SK-N-SH (cell line): Measurements from ENCODE around the gene OPHN1. TPM values are rescaled to one million over a fixed set of nuclear protein-coding genes. Genes with fewer than 3 reads are reported as not detected.
"Not testable (repeated sequence)": the region's sequence is repeated elsewhere in the genome, so short reads cannot be mapped to it uniquely, and the experiment has no call there.

Experiments
- CTCF ChIA-PET: fragments of 300-600, 350-600 bp; formaldehyde crosslinking; extraction: SDS; loops from one replicate; lab custom pipeline; 2021; lab: Yijun Ruan, JAX
- POLR2A ChIA-PET: fragments of 350-600 bp; sonication (Branson Sonifier 250); formaldehyde crosslinking; extraction: SDS; loops from one replicate; lab custom pipeline; 2020; ENCODE audit warnings: antibody characterized with exemption, inconsistent platforms; lab: Yijun Ruan, JAX
- DNase-seq: peaks from one replicate; pipeline ENCODE4 v3.0.0; 2012
- H2AFZ ChIP-seq: fragments of 200-600 bp; sonication (generic); 2 replicates; pipeline ENCODE4 v1.8.1; 2016; ENCODE audit warnings: antibody characterized with exemption, mild to moderate bottlenecking, low read depth
- H3F3A ChIP-seq: fragments of 200-600 bp; sonication (generic); replicated peaks from 2 replicates; pipeline ENCODE3; 2016; ENCODE audit warnings: antibody characterized with exemption, mild to moderate bottlenecking; ENCODE audit not compliant: insufficient read depth
- H3K27ac ChIP-seq, 2 experiments: fragments of 200-500 bp in 1 of 2; fragments of 200-600 bp in 1 of 2; sonication (Bioruptor generic) in 1 of 2; sonication (generic), shearing (Covaris generic) in 1 of 2; 2 replicates each; pipeline versions ENCODE4 v1.5.1 to v1.6.1; 2014 to 2016; ENCODE audit warnings: low read depth in 2 of 2, inconsistent platforms in 1 of 2, low read length in 1 of 2, mild to moderate bottlenecking in 1 of 2, mixed read lengths in 1 of 2
- H3K27me3 ChIP-seq: fragments of 200-600 bp; sonication (generic), shearing (Covaris generic); 2 replicates; pipeline ENCODE4 v1.6.1; 2016; ENCODE audit warnings: mixed run types; ENCODE audit not compliant: insufficient read depth
- H3K36me3 ChIP-seq, 2 experiments: fragments of 200-500 bp in 1 of 2; fragments of 200-600 bp in 1 of 2; sonication (Bioruptor generic) in 1 of 2; sonication (generic) in 1 of 2; replicated peaks in 1 of 2; 2 replicates each; pipeline versions ENCODE3 to v1.5.1; 2014 to 2016; ENCODE audit warnings: low read length in 1 of 2, mild to moderate bottlenecking in 1 of 2; ENCODE audit not compliant: insufficient read depth in 2 of 2, control insufficient read depth in 1 of 2
- H3K4me1 ChIP-seq, 2 experiments: fragments of 200-500 bp in 1 of 2; fragments of 200-600 bp in 1 of 2; sonication (Bioruptor generic) in 1 of 2; sonication (generic), shearing (Covaris generic) in 1 of 2; 2 replicates each; pipeline versions ENCODE4 v1.5.1 to v1.6.1; 2014 to 2016; ENCODE audit warnings: low read depth in 1 of 2, low read length in 1 of 2, mixed run types in 1 of 2; ENCODE audit not compliant: insufficient read depth in 2 of 2, control insufficient read depth in 1 of 2
- H3K4me2 ChIP-seq: fragments of 200-600 bp; sonication (generic), shearing (Covaris generic); 2 replicates; pipeline ENCODE4 v1.6.1; 2017; ENCODE audit warnings: mixed run types
- H3K4me3 ChIP-seq, 2 experiments: fragments of 200-500 bp in 1 of 2; fragments of 200-600 bp in 1 of 2; sonication (Bioruptor generic) in 1 of 2; sonication (generic), shearing (Covaris generic) in 1 of 2; 2 replicates each; pipeline versions ENCODE4 v1.5.1 to v1.8.1; 2014 to 2016; ENCODE audit warnings: low read depth in 2 of 2, inconsistent platforms in 1 of 2, low read length in 1 of 2, mild to moderate bottlenecking in 1 of 2, mixed read lengths in 1 of 2, moderate library complexity in 1 of 2
- H3K79me2 ChIP-seq: fragments of 200-600 bp; sonication (generic); 2 replicates; pipeline ENCODE4 v1.8.1; 2017; ENCODE audit warnings: mild to moderate bottlenecking; ENCODE audit not compliant: insufficient read depth
- H3K9ac ChIP-seq: fragments of 200-600 bp; sonication (generic); 2 replicates; pipeline ENCODE4 v1.6.1; 2017; ENCODE audit warnings: mixed run types
- H3K9me2 ChIP-seq: fragments of 200-600 bp; sonication (generic); 2 replicates; pipeline ENCODE4 v1.6.1; 2017; ENCODE audit warnings: mixed run types
- H3K9me3 ChIP-seq: fragments of 200-600 bp; sonication (generic); 2 replicates; pipeline ENCODE4 v1.6.1; 2017; ENCODE audit warnings: mixed run types, mild to moderate bottlenecking, moderate library complexity
- H4K20me1 ChIP-seq: fragments of 200-600 bp; sonication (generic); 2 replicates; pipeline ENCODE4 v1.6.1; 2017; ENCODE audit warnings: mild to moderate bottlenecking, mixed run types; ENCODE audit not compliant: insufficient read depth
- CHD2 ChIP-seq: fragments of 150-350 bp; IDR thresholded peaks from 2 replicates; pipeline ENCODE4 v1.6.1; 2018; ENCODE audit warnings: low read length; ENCODE audit not compliant: partially characterized antibody
- EP300 ChIP-seq, 2 experiments: IDR thresholded peaks; 2 replicates each; pipeline versions ENCODE4 v1.4.0 to v1.6.1; 2012; ENCODE audit warnings: borderline replicate concordance in 1 of 2, low read depth in 1 of 2, low read length in 1 of 2
- FOSL2 ChIP-seq: IDR thresholded peaks from 2 replicates; pipeline ENCODE4 v1.4.0; 2012; ENCODE audit warnings: low read depth, mild to moderate bottlenecking, moderate library complexity, borderline replicate concordance
- FOXM1 ChIP-seq: IDR thresholded peaks from 2 replicates; pipeline ENCODE4 v1.4.0; 2012; ENCODE audit warnings: low read depth, mild to moderate bottlenecking
- GATA2 ChIP-seq: sonication (generic); formaldehyde crosslinking; IDR thresholded peaks from 2 replicates; pipeline ENCODE4 v1.5.0; 2020; ENCODE audit warnings: mild to moderate bottlenecking, missing genetic modification reagents
- MEF2A ChIP-seq: IDR thresholded peaks from 2 replicates; pipeline ENCODE4 v1.4.0; 2012; ENCODE audit warnings: low read depth, borderline replicate concordance
- MXI1 ChIP-seq: IDR thresholded peaks from 2 replicates; pipeline ENCODE4 v1.6.1; 2012; ENCODE audit warnings: mild to moderate bottlenecking, low read depth, low read length, improper control_type of control experiment
- NRF1 ChIP-seq: IDR thresholded peaks from 2 replicates; pipeline ENCODE4 v1.6.1; 2012; ENCODE audit warnings: low read depth, mild to moderate bottlenecking, low read length
- POLR2AphosphoS5 ChIP-seq: IDR thresholded peaks from 2 replicates; pipeline ENCODE4 v1.6.1; 2012; ENCODE audit warnings: low read depth, low read length
- RAD21 ChIP-seq: IDR thresholded peaks from 2 replicates; pipeline ENCODE4 v1.6.1; 2012; ENCODE audit warnings: mild to moderate bottlenecking, low read length
- RCOR1 ChIP-seq: fragments of 150-350 bp; IDR thresholded peaks from 2 replicates; pipeline ENCODE4 v1.6.1; 2017; ENCODE audit warnings: antibody characterized with exemption, low read length
- RFX5 ChIP-seq: IDR thresholded peaks from 2 replicates; pipeline ENCODE4 v1.6.1; 2012; ENCODE audit warnings: mild to moderate bottlenecking, improper control_type of control experiment, low read length
- SMC3 ChIP-seq: IDR thresholded peaks from 2 replicates; pipeline ENCODE4 v1.6.1; 2012; ENCODE audit warnings: low read depth, low read length, improper control_type of control experiment
- TAF1 ChIP-seq: IDR thresholded peaks from 2 replicates; pipeline ENCODE4 v1.6.1; 2012; ENCODE audit warnings: low read depth, mild to moderate bottlenecking, low read length, moderate library complexity, borderline replicate concordance
- TCF12 ChIP-seq: IDR thresholded peaks from 2 replicates; pipeline ENCODE4 v1.4.0; 2012
- WGBS: methylation state at CpG from one replicate; pipeline ENCODE4 v1.1.6; 2017; ENCODE audit warnings: low lambda C conversion rate; 5-methylcytosine and 5-hydroxymethylcytosine counted together
- polyA plus RNA-seq, 3 experiments: library from polyadenylated mRNA; depleted of rRNA; stranded (reverse); fragments of >200 nt; gene quantifications; 2 replicates each; pipeline ENCODE4 v1.2.3, GENCODE V29; 2012
- TF ChIP-seq, protein P1 (sequence below): IDR thresholded peaks from 2 replicates; pipeline ENCODE4 v1.4.0; 2012; ENCODE audit warnings: low read depth, borderline replicate concordance
- TF ChIP-seq, protein P2 (sequence below): fragments of 150-350 bp; IDR thresholded peaks from 2 replicates; pipeline ENCODE4 v1.6.1; 2017; ENCODE audit warnings: antibody characterized with exemption, low read length, low read depth, borderline replicate concordance
- TF ChIP-seq, protein P3 (sequence below): IDR thresholded peaks from 2 replicates; pipeline ENCODE4 v1.6.1; 2012; ENCODE audit warnings: mild to moderate bottlenecking, low read depth, low read length, moderate library complexity
- TF ChIP-seq, protein P4 (sequence below): fragments of 200-600 bp; sonication (generic); IDR thresholded peaks from 2 replicates; pipeline ENCODE4 v1.6.1; 2017; ENCODE audit warnings: antibody characterized with exemption, mild to moderate bottlenecking, moderate library complexity
- TF ChIP-seq, protein P5 (sequence below): IDR thresholded peaks from 2 replicates; pipeline ENCODE4 v1.4.0; 2012; ENCODE audit warnings: low read depth, borderline replicate concordance

Gene OPHN1
- polyA plus RNA-seq, 1 of the 3 experiments (the other 2 are of a cell fraction): 1.7 TPM

DNA sequence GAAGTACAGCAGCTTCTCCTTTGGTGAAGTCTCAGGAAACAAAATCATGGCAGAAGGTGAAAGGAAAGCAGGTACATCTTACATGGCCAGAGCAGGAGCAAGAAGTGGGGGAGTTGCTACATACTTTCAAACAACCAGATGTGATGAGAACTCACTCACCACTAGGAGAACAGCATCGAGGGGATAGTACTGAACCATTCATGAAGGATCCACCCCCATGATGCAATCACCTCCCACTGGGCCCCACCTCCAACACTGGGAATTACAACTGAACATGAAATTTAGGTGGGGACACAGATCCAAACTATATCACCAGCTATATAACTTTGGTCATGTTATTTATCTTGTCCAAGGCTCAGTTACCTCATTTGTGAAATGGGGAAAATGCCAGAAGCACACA is 159.4 kb downstream of the OPHN1 start:
- Histone ChIP-seq H4K20me1 (no peaks in the 10 kb centered on the region), H3K79me2 (no peaks in the 10 kb centered on the region), H3K9me3 (no peaks in the 10 kb centered on the region), H3K27ac (no peak overlapping the region), H2AFZ (no peak overlapping the region), H3K4me3 (no peak overlapping the region), H3K4me1 (no peaks in the 10 kb centered on the region), H3K27me3 (no peaks in the 10 kb centered on the region), H3F3A (no peaks in the 10 kb centered on the region), H3K9me2 (no peaks in the 10 kb centered on the region), H3K36me3 (no peaks in the 10 kb centered on the region), H3K4me2 (no peak overlapping the region), H3K9ac (no peak overlapping the region)
- POLR2A ChIA-PET: no interaction called here
- CTCF ChIA-PET: no interaction called here
- DNase-seq: no peak
- WGBS: 8% methylated on average over 1 of the region's 1 CpG
- TF ChIP-seq, protein P1, sequence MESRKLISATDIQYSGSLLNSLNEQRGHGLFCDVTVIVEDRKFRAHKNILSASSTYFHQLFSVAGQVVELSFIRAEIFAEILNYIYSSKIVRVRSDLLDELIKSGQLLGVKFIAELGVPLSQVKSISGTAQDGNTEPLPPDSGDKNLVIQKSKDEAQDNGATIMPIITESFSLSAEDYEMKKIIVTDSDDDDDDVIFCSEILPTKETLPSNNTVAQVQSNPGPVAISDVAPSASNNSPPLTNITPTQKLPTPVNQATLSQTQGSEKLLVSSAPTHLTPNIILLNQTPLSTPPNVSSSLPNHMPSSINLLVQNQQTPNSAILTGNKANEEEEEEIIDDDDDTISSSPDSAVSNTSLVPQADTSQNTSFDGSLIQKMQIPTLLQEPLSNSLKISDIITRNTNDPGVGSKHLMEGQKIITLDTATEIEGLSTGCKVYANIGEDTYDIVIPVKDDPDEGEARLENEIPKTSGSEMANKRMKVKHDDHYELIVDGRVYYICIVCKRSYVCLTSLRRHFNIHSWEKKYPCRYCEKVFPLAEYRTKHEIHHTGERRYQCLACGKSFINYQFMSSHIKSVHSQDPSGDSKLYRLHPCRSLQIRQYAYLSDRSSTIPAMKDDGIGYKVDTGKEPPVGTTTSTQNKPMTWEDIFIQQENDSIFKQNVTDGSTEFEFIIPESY: no peak
- TF ChIP-seq RFX5: no peak
- TF ChIP-seq, protein P2, sequence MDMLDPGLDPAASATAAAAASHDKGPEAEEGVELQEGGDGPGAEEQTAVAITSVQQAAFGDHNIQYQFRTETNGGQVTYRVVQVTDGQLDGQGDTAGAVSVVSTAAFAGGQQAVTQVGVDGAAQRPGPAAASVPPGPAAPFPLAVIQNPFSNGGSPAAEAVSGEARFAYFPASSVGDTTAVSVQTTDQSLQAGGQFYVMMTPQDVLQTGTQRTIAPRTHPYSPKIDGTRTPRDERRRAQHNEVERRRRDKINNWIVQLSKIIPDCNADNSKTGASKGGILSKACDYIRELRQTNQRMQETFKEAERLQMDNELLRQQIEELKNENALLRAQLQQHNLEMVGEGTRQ: no peak
- TF ChIP-seq MEF2A: no peak
- TF ChIP-seq RCOR1: no peak
- TF ChIP-seq, protein P3, sequence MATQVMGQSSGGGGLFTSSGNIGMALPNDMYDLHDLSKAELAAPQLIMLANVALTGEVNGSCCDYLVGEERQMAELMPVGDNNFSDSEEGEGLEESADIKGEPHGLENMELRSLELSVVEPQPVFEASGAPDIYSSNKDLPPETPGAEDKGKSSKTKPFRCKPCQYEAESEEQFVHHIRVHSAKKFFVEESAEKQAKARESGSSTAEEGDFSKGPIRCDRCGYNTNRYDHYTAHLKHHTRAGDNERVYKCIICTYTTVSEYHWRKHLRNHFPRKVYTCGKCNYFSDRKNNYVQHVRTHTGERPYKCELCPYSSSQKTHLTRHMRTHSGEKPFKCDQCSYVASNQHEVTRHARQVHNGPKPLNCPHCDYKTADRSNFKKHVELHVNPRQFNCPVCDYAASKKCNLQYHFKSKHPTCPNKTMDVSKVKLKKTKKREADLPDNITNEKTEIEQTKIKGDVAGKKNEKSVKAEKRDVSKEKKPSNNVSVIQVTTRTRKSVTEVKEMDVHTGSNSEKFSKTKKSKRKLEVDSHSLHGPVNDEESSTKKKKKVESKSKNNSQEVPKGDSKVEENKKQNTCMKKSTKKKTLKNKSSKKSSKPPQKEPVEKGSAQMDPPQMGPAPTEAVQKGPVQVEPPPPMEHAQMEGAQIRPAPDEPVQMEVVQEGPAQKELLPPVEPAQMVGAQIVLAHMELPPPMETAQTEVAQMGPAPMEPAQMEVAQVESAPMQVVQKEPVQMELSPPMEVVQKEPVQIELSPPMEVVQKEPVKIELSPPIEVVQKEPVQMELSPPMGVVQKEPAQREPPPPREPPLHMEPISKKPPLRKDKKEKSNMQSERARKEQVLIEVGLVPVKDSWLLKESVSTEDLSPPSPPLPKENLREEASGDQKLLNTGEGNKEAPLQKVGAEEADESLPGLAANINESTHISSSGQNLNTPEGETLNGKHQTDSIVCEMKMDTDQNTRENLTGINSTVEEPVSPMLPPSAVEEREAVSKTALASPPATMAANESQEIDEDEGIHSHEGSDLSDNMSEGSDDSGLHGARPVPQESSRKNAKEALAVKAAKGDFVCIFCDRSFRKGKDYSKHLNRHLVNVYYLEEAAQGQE: no peak
- TF ChIP-seq GATA2 (CRISPR knock-in tag): no peak
- no peak for TF ChIP-seq POLR2AphosphoS5
- no peak for TF ChIP-seq SMC3
- TF ChIP-seq, protein P4, sequence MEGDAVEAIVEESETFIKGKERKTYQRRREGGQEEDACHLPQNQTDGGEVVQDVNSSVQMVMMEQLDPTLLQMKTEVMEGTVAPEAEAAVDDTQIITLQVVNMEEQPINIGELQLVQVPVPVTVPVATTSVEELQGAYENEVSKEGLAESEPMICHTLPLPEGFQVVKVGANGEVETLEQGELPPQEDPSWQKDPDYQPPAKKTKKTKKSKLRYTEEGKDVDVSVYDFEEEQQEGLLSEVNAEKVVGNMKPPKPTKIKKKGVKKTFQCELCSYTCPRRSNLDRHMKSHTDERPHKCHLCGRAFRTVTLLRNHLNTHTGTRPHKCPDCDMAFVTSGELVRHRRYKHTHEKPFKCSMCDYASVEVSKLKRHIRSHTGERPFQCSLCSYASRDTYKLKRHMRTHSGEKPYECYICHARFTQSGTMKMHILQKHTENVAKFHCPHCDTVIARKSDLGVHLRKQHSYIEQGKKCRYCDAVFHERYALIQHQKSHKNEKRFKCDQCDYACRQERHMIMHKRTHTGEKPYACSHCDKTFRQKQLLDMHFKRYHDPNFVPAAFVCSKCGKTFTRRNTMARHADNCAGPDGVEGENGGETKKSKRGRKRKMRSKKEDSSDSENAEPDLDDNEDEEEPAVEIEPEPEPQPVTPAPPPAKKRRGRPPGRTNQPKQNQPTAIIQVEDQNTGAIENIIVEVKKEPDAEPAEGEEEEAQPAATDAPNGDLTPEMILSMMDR: no peak
- TF ChIP-seq FOXM1: no peak
- TF ChIP-seq FOSL2: no peak
- no peak for TF ChIP-seq CHD2
- no peak for TF ChIP-seq MXI1
- no peak for TF ChIP-seq TCF12
- no peak for TF ChIP-seq RAD21
- TF ChIP-seq, protein P5, sequence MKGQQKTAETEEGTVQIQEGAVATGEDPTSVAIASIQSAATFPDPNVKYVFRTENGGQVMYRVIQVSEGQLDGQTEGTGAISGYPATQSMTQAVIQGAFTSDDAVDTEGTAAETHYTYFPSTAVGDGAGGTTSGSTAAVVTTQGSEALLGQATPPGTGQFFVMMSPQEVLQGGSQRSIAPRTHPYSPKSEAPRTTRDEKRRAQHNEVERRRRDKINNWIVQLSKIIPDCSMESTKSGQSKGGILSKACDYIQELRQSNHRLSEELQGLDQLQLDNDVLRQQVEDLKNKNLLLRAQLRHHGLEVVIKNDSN: no peak
- no peak for TF ChIP-seq TAF1
- no peak for TF ChIP-seq NRF1
- TF ChIP-seq EP300 (IDR thresholded peaks at IDR 0.05; ENCODE audit: borderline replicate concordance in 1 of 2, low read depth in 1 of 2, low read length in 1 of 2): no peak

DNA sequence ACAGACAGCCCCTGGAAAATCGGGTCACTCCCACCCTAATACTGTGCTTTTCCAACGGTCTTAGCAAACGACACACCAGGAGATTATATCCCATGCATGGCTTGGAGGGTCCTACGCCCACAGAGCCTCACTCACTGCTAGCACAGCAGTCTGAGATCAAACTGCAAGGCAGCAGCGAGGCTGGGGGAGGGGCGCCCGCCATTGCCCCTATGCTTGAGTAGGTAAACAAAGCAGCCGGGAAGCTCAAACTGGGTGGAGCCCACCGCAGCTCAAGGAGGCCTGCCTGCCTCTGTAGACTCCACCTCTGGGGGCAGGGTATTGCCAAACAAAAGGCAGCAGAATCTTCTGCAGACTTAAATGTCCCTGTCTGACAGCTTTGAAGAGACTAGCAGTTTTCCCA is 168.5 kb downstream of the OPHN1 start:
- POLR2A ChIA-PET, H3K4me3 ChIP-seq, H3K27me3 ChIP-seq, H4K20me1 ChIP-seq, H3F3A ChIP-seq, H3K79me2 ChIP-seq, H3K27ac ChIP-seq, H3K4me1 ChIP-seq, H3K9me2 ChIP-seq, H2AFZ ChIP-seq, H3K36me3 ChIP-seq, CTCF ChIA-PET, H3K9me3 ChIP-seq, DNase-seq, H3K4me2 ChIP-seq, H3K9ac ChIP-seq: not testable (repeated sequence)
- 20% methylated on average over 3 of the region's 9 CpGs for WGBS
